Gastroesophageal sphincter (tissue), 4 donors: ENCODE measurements around the gene KLHL22. TPM values are rescaled to one million over a fixed set of nuclear protein-coding genes. Genes with fewer than 3 reads are reported as not detected.
"Not testable (repeated sequence)": the region's sequence is repeated elsewhere in the genome, so short reads cannot be mapped to it uniquely, and the experiment has no call there.

ENCODE experiments used
- ATAC-seq: fragments of 150-250 bp; one replicate; pipeline ENCODE4 v1.9.1; 2016; ENCODE audit warnings: mild to moderate bottlenecking, moderate library complexity
- H3K27ac ChIP-seq, 4 donors: fragments of 200-600 bp; sonication (generic) in 3 of 4; 1 replicate in 3 of 4; 2 replicates in 1 of 4; pipeline ENCODE4 v1.5.1; 2016 to 2019
- H3K27me3 ChIP-seq: fragments of 200-600 bp; sonication (generic); one replicate; pipeline ENCODE4 v1.5.1; 2019
- H3K36me3 ChIP-seq, 2 donors: fragments of 200-600 bp; sonication (generic); one replicate each; pipeline ENCODE4 v1.5.1; 2019; ENCODE audit warnings: control low read depth in 1 of 2
- H3K4me1 ChIP-seq, 3 donors: fragments of 200-600 bp; sonication (generic); 1 replicate in 2 of 3; 2 replicates in 1 of 3; pipeline ENCODE4 v1.5.1; 2016 to 2019; ENCODE audit warnings: control low read depth in 2 of 3
- H3K4me3 ChIP-seq, 2 donors: fragments of 200-600 bp; sonication (generic); one replicate each; pipeline ENCODE4 v1.5.1; 2019; ENCODE audit warnings: mild to moderate bottlenecking in 1 of 2, moderate library complexity in 1 of 2
- H3K9me3 ChIP-seq, 3 donors: fragments of 200-600 bp; sonication (generic); one replicate each; pipeline ENCODE4 v1.5.1; 2017 to 2019; ENCODE audit warnings: control low read depth in 2 of 3
- CTCF ChIP-seq, 4 experiments: fragments of 200-600 bp in 2 of 4; fragments of 450-650 bp in 2 of 4; sonication (generic) in 1 of 4; IDR thresholded peaks; one replicate each; pipeline ENCODE4 v1.5.1; 2017 to 2019; ENCODE audit warnings: antibody characterized with exemption in 4 of 4, mild to moderate bottlenecking in 2 of 4, moderate library complexity in 2 of 4
- EP300 ChIP-seq: sonication (generic); formaldehyde crosslinking; IDR thresholded peaks from one replicate; pipeline ENCODE4 v1.6.1; 2017; ENCODE audit warnings: antibody characterized with exemption, mild to moderate bottlenecking
- POLR2A ChIP-seq, 2 donors: fragments of 450-650 bp; IDR thresholded peaks; one replicate each; pipeline ENCODE4 v1.6.1; 2017; ENCODE audit warnings: antibody characterized with exemption in 2 of 2, mild to moderate bottlenecking in 2 of 2, moderate library complexity in 1 of 2
- POLR2AphosphoS5 ChIP-seq: sonication (generic); formaldehyde crosslinking; IDR thresholded peaks from one replicate; pipeline ENCODE4 v1.6.1; 2017; ENCODE audit warnings: antibody characterized with exemption
- WGBS, 2 donors: methylation state at CpG; one replicate each; pipeline ENCODE4 v1.1.5; 2018; ENCODE audit warnings: low coverage in 1 of 2; 5-methylcytosine and 5-hydroxymethylcytosine counted together
- small RNA-seq, 4 donors: library from RNA; depleted of rRNA; stranded (forward); fragments of <200 nt; gene quantifications; one replicate each; pipeline ENCODE3, GENCODE V24; 2016
- total RNA-seq, 4 donors: library from RNA; depleted of rRNA; stranded (reverse); fragments of >200 nt; gene quantifications; one replicate each; pipeline ENCODE4 v1.1.0, GENCODE V29; 2016

The KLHL22 gene
- total RNA-seq, 4 donors from 2014 or later: 25.0 to 44.5 (median 33.9) TPM

GRCh38 chr22:20395181-20395906 is 100.3 kb downstream of the KLHL22 start:
- H3K9me3 ChIP-seq: no peaks in the 10 kb centered on the region
- no peaks in the 10 kb centered on the region for H3K36me3 ChIP-seq
- no peaks in the 10 kb centered on the region for H3K27me3 ChIP-seq
- 83 to 90% methylated on average over 2 to 8 of the region's 20 CpGs for WGBS, 2 donors
- peaks cover 0 to 33% (median 10%) of the 10 kb centered on the region in 3 donors for H3K4me1 ChIP-seq
- no peak for ATAC-seq
- H3K27ac ChIP-seq: no peak overlapping the region
- TF ChIP-seq POLR2A (IDR thresholded peaks at IDR 0.05) (no peak), POLR2AphosphoS5 (no peak)
- H3K4me3 ChIP-seq: peak overlapping the region in 1 of 2 donors; percentile 84

DNA sequence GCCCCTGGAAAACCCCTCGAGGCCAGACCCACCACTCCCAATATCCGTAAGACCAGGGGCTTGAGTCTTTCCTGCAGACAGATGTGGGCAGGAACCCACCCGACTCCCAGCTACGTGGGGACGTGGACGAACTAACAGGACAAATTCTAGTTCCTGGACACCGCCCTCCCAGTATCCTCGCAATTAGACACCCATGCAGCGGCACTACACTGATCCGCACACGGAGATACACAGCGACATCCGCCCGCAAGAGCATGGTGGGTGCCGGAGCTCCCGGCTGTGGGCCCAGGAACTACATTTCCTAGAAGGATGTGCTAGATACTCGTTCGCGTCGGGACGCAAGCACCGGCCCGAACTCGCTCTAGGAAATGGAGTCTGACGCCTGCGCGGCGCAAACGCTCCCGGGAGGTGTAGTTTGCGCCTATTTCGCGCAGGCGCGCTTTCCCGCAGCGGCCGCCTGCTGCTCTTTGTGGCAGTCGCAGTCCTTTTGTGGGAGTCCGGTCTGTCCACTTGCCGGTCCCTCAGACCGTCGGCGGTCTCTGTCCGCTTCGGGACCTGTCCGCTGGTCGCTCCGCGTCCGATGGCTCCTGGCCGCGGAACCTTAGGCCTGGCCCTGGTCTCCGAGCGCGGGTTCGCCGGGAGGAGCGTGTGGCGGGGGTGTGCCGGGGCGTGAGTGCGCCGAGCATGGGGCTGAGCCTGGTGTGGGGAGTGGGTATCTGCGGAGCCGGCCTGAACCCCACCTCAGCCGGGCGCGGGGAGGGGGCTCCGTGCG is 101.7 kb downstream of the KLHL22 start, which contains the start of gene ZNF74:
TSS of gene ZNF74 (plus strand) at position 447 of the 772 bp plus-strand sequence. CDS start 478 bp downstream, outside the sequence.
- peak within 1 kb of the TSS; percentile 70 to 84 for H3K4me3 ChIP-seq
- H3K27ac ChIP-seq: peak within 1 kb of the TSS; percentile 6 to 82 (median 80)
- peaks cover 0 to 33% (median 10%) of the 10 kb centered on the region in 3 donors for H3K4me1 ChIP-seq
- peak; percentile 96 for ATAC-seq
- WGBS, 2 donors: no CpG with 5 or more reads among the region's 71 CpGs
- H3K36me3 ChIP-seq: no peaks in the 10 kb centered on the region
- H3K9me3 ChIP-seq: no peaks in the 10 kb centered on the region
- H3K27me3 ChIP-seq: no peaks in the 10 kb centered on the region
- peak; percentile 51 for TF ChIP-seq POLR2AphosphoS5
- TF ChIP-seq EP300: no peak
- peak in 2 of 4 experiments; percentile 22 to 23 for TF ChIP-seq CTCF (IDR thresholded peaks at IDR 0.05)
- TF ChIP-seq POLR2A (IDR thresholded peaks at IDR 0.05): peak; percentile 47 to 62

GRCh38 chr22:20392983-20393704 is 102.5 kb downstream of the KLHL22 start:
- H3K4me3 ChIP-seq: peak overlapping the region; percentile 70 to 84
- H3K4me1 ChIP-seq: peaks cover 0 to 33% (median 10%) of the 10 kb centered on the region in 3 donors
- no peaks in the 10 kb centered on the region for H3K36me3 ChIP-seq
- H3K9me3 ChIP-seq: no peaks in the 10 kb centered on the region
- ATAC-seq: no peak
- WGBS, 2 donors: 87 to 93% methylated on average over 3 to 13 of the region's 23 CpGs
- H3K27me3 ChIP-seq: no peaks in the 10 kb centered on the region
- peak overlapping the region in 3 of 4 donors; percentile 79 to 82 (median 82) for H3K27ac ChIP-seq
- TF ChIP-seq POLR2AphosphoS5 (no peak), EP300 (no peak), CTCF (IDR thresholded peaks at IDR 0.05) (no peak), POLR2A (IDR thresholded peaks at IDR 0.05) (no peak)

- not testable (repeated sequence) for H3K9me3 ChIP-seq, H3K4me3 ChIP-seq, H3K27me3 ChIP-seq, H3K27ac ChIP-seq, H3K36me3 ChIP-seq, ATAC-seq
- WGBS, 2 donors: no CpG with 5 or more reads among the region's 53 CpGs
- H3K4me1 ChIP-seq: peaks cover 0 to 33% (median 10%) of the 10 kb centered on the region in 3 donors
Measured at GRCh38 chr22:20392365-20392881, 103.2 kb downstream of the KLHL22 start.

Small RNA genes lying within 50 kb of the gene (small RNA-seq; reads per million reads assigned to genes)
- 0 reads per million in 4 donors for gene RF00019
- 0 reads per million in 4 donors for gene RN7SL812P
- gene RNU6-225P: 0 reads per million in 4 donors
- gene RNY1P9: 0 reads per million in 4 donors

Other genes with a start within 250 kb of the KLHL22 start
- gene RTN4R, start 227.5 kb downstream of the KLHL22 start, total RNA-seq: 1 to 10 TPM in 2 of 4 donors, not detected in 2; 1.3 to 2.4 TPM
- 10 to 100 TPM; 39.8 to 69.2 (median 60.4) TPM for gene DGCR6L, start 175.7 kb downstream of the KLHL22 start, total RNA-seq
- 10 to 100 TPM in 3 of 4 donors, 1 to 10 TPM in 1; 8.6 to 19.9 (median 11.1) TPM for gene ZNF74, start 101.6 kb downstream of the KLHL22 start, total RNA-seq
- 10 to 100 TPM; 14.8 to 25.3 (median 20.1) TPM for gene SCARF2, start 58.0 kb downstream of the KLHL22 start, total RNA-seq
- gene MED15, start 11.8 kb upstream of the KLHL22 start, total RNA-seq: 10 to 100 TPM; 30.6 to 62.3 (median 54.3) TPM